Keratinocyte (primary cell): ENCODE data around the gene FOCAD. TPM values are rescaled to one million over a fixed set of nuclear protein-coding genes. Genes with fewer than 3 reads are reported as not detected.

Experiments used
- DNase-seq: peaks from one replicate; pipeline ENCODE4 v3.0.0-alpha.2; 2011; ENCODE audit warnings: low read depth, missing footprints, low spot score
- FAIRE-seq: peaks from 2 replicates; lab custom pipeline; 2011; peaks lifted over from hg19 to GRCh38; lab: Jason Lieb, UNC
- H2AFZ ChIP-seq: 2 replicates; pipeline ENCODE4 v1.6.0; 2012; ENCODE audit warnings: low read length, control low read depth, inconsistent platforms; ENCODE audit not compliant: control insufficient read depth
- H3K27ac ChIP-seq: 2 replicates; pipeline ENCODE4 v1.5.1; 2011; ENCODE audit warnings: low read length; ENCODE audit not compliant: control insufficient read depth, insufficient read depth
- H3K27me3 ChIP-seq: 3 replicates; pipeline ENCODE4 v1.6.0; 2011; ENCODE audit warnings: low read length; ENCODE audit not compliant: control insufficient read depth, insufficient read depth; ENCODE audit errors: extremely low read depth
- H3K36me3 ChIP-seq, 2 experiments: 2 replicates in 1 of 2; 3 replicates in 1 of 2; pipeline ENCODE4 v1.5.1; 2011; ENCODE audit warnings: low read length in 2 of 2, mild to moderate bottlenecking in 1 of 2; ENCODE audit not compliant: control insufficient read depth in 2 of 2, insufficient read depth in 2 of 2; ENCODE audit errors: extremely low read depth in 1 of 2
- H3K4me1 ChIP-seq: 3 replicates; pipeline ENCODE4 v1.5.1; 2011; ENCODE audit warnings: low read length; ENCODE audit not compliant: control insufficient read depth, insufficient read depth; ENCODE audit errors: extremely low read depth
- H3K4me2 ChIP-seq: 3 replicates; pipeline ENCODE4 v1.6.0; 2011; ENCODE audit warnings: low read depth, low read length; ENCODE audit not compliant: control insufficient read depth, insufficient read depth; ENCODE audit errors: extremely low read depth
- H3K4me3 ChIP-seq, 3 experiments: fragments of 200-600 bp in 1 of 3; sonication (generic) in 1 of 3; 2 replicates in 2 of 3; 3 replicates in 1 of 3; pipeline ENCODE4 v1.5.1; 2011 to 2016; ENCODE audit warnings: low read length in 3 of 3, mild to moderate bottlenecking in 3 of 3, control low read depth in 2 of 3, inconsistent platforms in 1 of 3, low read depth in 1 of 3, mixed read lengths in 1 of 3, mixed run types in 1 of 3, moderate library complexity in 1 of 3; ENCODE audit not compliant: control insufficient read depth in 2 of 3, insufficient read depth in 2 of 3; ENCODE audit errors: extremely low read depth in 1 of 3
- H3K79me2 ChIP-seq: 2 replicates; pipeline ENCODE4 v1.6.0; 2012; ENCODE audit warnings: low read length; ENCODE audit not compliant: control insufficient read depth, insufficient read depth
- H3K9ac ChIP-seq: 3 replicates; pipeline ENCODE4 v1.6.0; 2011; ENCODE audit warnings: low read length; ENCODE audit not compliant: control insufficient read depth, insufficient read depth; ENCODE audit errors: extremely low read depth
- H3K9me1 ChIP-seq: 3 replicates; pipeline ENCODE4 v1.6.0; 2011; ENCODE audit warnings: low read length; ENCODE audit not compliant: control insufficient read depth, insufficient read depth; ENCODE audit errors: extremely low read depth
- H3K9me3 ChIP-seq: 2 replicates; pipeline ENCODE4 v1.5.1; 2012; ENCODE audit warnings: low read depth, low read length; ENCODE audit not compliant: control insufficient read depth
- H4K20me1 ChIP-seq: 3 replicates; pipeline ENCODE4 v1.6.0; 2011; ENCODE audit warnings: low read length; ENCODE audit not compliant: control insufficient read depth, insufficient read depth; ENCODE audit errors: extremely low read depth
- EZH2 ChIP-seq: IDR thresholded peaks from one replicate; pipeline ENCODE4 v1.6.1; 2012; ENCODE audit warnings: inconsistent platforms, mild to moderate bottlenecking, low read length, moderate library complexity
- dilution Hi-C: fragments of 300-500 bp; cut with MboI; formaldehyde crosslinking; loops from one replicate; pipeline ENCODE4 v1.7.0; 2020; ENCODE audit warnings: low sequenced_read_pairs; ENCODE audit not compliant: extremely low pct_ligation_motif_present
- polyA plus RNA-seq, 5 experiments: library from polyadenylated mRNA; depleted of rRNA in 3 of 5; stranded (reverse) in 3 of 5; stranded (forward) in 1 of 5; unstranded in 1 of 5; fragments of >200 nt; gene quantifications; 1 replicate in 1 of 5; 2 replicates in 3 of 5; 3 replicates in 1 of 5; pipeline versions ENCODE4 v1.2.1 to v1.2.3, GENCODE V29; 2011 to 2012; ENCODE audit warnings: missing spikeins in 2 of 5, low read depth in 1 of 5, low replicate concordance in 1 of 5
- TF ChIP-seq, protein P1 (sequence below), 3 experiments: IDR thresholded peaks in 1 of 3; conservative IDR thresholded peaks in 1 of 3; optimal IDR thresholded peaks in 1 of 3; 2 replicates in 2 of 3; 3 replicates in 1 of 3; pipeline versions ENCODE3 to v1.5.1; 2011; ENCODE audit warnings: low read length in 3 of 3, mild to moderate bottlenecking in 3 of 3, moderate library complexity in 2 of 3, control low read depth in 1 of 3, inconsistent platforms in 1 of 3; ENCODE audit not compliant: insufficient read depth in 2 of 3; ENCODE audit errors: extremely low read depth in 1 of 3

Gene FOCAD
- polyA plus RNA-seq, 1 donor (not counting 4 experiments of a cell fraction or from before 2014, with no cell fraction given) = 33.1 TPM

- no peaks in the 10 kb centered on the region for H3K27me3 ChIP-seq
- H3K36me3 ChIP-seq = no peaks in the 10 kb centered on the region
- H3K4me2 ChIP-seq = no peak overlapping the region
- H3K9me1 ChIP-seq = no peaks in the 10 kb centered on the region
- FAIRE-seq (peak; percentile 5), DNase-seq (no peak)
- no peak overlapping the region for H3K27ac ChIP-seq
- no peaks in the 10 kb centered on the region for H4K20me1 ChIP-seq
- peaks cover 16% of the 10 kb centered on the region for H3K4me1 ChIP-seq
- dilution Hi-C loops = no loop called here
- TF ChIP-seq, protein P1, sequence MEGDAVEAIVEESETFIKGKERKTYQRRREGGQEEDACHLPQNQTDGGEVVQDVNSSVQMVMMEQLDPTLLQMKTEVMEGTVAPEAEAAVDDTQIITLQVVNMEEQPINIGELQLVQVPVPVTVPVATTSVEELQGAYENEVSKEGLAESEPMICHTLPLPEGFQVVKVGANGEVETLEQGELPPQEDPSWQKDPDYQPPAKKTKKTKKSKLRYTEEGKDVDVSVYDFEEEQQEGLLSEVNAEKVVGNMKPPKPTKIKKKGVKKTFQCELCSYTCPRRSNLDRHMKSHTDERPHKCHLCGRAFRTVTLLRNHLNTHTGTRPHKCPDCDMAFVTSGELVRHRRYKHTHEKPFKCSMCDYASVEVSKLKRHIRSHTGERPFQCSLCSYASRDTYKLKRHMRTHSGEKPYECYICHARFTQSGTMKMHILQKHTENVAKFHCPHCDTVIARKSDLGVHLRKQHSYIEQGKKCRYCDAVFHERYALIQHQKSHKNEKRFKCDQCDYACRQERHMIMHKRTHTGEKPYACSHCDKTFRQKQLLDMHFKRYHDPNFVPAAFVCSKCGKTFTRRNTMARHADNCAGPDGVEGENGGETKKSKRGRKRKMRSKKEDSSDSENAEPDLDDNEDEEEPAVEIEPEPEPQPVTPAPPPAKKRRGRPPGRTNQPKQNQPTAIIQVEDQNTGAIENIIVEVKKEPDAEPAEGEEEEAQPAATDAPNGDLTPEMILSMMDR (optimal IDR thresholded peaks at IDR 0.05 in 1 of 3, IDR thresholded peaks at IDR 0.05 in 1 of 3, conservative IDR thresholded peaks at IDR 0.05 in 1 of 3; ENCODE audit: extremely low read depth in 1 of 3, insufficient read depth in 2 of 3, low read length in 3 of 3) = no peak
- no peak for TF ChIP-seq EZH2
- no peak overlapping the region for H3K4me3 ChIP-seq
- no peaks in the 10 kb centered on the region for H3K9me3 ChIP-seq
- no peaks in the 10 kb centered on the region for H3K79me2 ChIP-seq
- no peak overlapping the region for H2AFZ ChIP-seq
- H3K9ac ChIP-seq = no peak overlapping the region
Observed at GRCh38 chr9:20728493-20729220, 44.6 kb downstream of the FOCAD start.

DNA sequence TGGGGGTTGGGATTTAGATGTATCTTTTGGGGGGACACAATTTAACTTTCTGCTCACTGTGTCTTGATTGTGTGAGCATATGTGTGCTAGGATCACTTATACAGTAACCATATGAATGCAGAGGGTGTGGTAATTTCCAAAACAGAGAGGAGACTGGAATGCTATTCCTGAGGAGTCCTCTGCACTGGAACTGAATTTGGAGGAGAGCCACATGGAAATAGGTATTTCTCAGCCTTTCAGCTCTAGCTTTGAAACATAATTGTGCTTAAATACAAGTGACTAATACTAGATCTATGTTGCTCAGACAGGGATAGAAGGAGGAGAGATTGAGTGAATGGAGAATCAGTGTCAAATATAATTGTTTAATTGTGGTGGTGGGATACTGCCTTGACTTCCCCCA is 45.5 kb downstream of the FOCAD start:
- Histone ChIP-seq H3K4me1 (peaks cover 16% of the 10 kb centered on the region), H2AFZ (no peak overlapping the region), H3K4me3 (no peak overlapping the region), H3K27me3 (no peaks in the 10 kb centered on the region), H3K36me3 (no peaks in the 10 kb centered on the region), H3K9me3 (no peaks in the 10 kb centered on the region), H3K27ac (no peak overlapping the region), H3K79me2 (no peaks in the 10 kb centered on the region), H3K9ac (no peak overlapping the region), H4K20me1 (no peaks in the 10 kb centered on the region), H3K4me2 (no peak overlapping the region), H3K9me1 (no peaks in the 10 kb centered on the region)
- TF ChIP-seq, protein P1 (optimal IDR thresholded peaks at IDR 0.05 in 1 of 3, IDR thresholded peaks at IDR 0.05 in 1 of 3, conservative IDR thresholded peaks at IDR 0.05 in 1 of 3; ENCODE audit: extremely low read depth in 1 of 3, insufficient read depth in 2 of 3, low read length in 3 of 3) = no peak
- TF ChIP-seq EZH2 = no peak
- DNase-seq = no peak
- dilution Hi-C loops = no loop called here
- FAIRE-seq = no peak
